ENCODE measurements around the gene PHACTR1.

The PHACTR1 gene

DNA sequence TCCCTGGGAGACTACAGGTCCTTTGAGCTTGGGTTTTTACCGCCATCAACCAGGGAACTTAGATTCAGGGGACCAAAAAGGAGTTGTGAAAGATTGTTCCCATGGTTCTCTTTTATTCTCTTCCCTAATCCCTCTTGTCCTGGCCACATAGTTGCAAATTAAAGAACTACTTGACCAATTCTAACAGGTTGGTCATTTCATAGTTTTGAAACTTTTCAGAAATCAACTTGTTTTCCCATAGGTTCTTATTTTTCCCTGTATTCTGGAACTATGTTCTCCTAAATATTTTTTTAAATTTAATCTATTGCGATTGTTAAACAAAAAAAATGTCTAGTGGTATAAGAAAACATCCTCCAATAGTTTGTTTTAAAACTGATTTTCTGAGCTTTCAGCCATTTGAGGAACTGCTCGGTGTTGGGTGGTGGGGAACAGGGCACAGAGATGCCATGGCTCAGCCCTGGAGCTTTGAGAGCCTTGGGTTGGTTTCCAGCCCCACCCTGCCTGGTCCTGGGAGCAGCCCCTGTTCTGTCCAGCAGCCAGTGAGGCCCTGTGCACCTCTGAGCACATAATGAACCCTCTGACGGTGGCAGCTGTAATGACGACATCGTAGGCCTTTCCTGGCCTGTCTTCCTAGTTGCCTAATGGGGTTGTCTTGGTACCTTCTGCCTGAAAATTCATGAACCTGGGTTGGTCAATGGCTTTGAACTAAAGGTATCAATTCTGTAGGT, 558.3 kb downstream of the PHACTR1 start:
- TF ChIP-seq, protein P1, sequence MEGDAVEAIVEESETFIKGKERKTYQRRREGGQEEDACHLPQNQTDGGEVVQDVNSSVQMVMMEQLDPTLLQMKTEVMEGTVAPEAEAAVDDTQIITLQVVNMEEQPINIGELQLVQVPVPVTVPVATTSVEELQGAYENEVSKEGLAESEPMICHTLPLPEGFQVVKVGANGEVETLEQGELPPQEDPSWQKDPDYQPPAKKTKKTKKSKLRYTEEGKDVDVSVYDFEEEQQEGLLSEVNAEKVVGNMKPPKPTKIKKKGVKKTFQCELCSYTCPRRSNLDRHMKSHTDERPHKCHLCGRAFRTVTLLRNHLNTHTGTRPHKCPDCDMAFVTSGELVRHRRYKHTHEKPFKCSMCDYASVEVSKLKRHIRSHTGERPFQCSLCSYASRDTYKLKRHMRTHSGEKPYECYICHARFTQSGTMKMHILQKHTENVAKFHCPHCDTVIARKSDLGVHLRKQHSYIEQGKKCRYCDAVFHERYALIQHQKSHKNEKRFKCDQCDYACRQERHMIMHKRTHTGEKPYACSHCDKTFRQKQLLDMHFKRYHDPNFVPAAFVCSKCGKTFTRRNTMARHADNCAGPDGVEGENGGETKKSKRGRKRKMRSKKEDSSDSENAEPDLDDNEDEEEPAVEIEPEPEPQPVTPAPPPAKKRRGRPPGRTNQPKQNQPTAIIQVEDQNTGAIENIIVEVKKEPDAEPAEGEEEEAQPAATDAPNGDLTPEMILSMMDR (IDR thresholded peaks at IDR 0.05; ENCODE audit: control insufficient read depth, extremely low read depth, insufficient read depth) = no peak
- no peak for DNase-seq (ENCODE audit: low read depth)
- no peak overlapping the region for H3K4me3 ChIP-seq (ENCODE audit: low read depth, low read length)

DNA sequence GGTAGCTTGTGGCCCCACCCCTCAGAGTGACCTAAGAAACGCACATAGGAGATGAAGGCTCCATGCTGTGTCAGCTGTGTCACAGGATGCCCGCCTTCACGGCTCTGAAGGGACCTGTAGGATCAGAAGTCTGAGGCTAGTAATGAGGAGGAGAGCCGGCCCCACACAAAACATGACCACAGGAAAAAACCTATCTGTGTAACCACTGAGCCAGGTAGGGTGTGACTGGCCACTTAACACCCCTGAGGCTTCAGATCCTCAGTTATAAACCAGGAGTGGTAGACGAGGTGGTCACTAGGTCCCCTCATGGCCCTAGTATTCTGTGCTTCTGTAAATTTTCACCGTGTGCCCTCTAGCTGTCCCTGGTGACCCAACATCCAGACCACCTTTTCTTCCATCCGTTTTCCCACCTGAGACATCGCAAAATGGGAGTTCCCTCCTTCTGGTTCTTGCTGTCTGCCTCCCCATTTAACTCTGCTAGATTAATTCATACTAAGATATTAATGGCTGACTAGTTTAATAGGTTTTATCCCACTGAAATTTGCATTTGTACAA, 558.9 kb downstream of the PHACTR1 start:
- TF ChIP-seq, protein P1 (IDR thresholded peaks at IDR 0.05; ENCODE audit: control insufficient read depth, extremely low read depth, insufficient read depth) = no peak
- H3K4me3 ChIP-seq (ENCODE audit: low read depth, low read length) = no peak overlapping the region
- DNase-seq (ENCODE audit: low read depth) = no peak

DNA sequence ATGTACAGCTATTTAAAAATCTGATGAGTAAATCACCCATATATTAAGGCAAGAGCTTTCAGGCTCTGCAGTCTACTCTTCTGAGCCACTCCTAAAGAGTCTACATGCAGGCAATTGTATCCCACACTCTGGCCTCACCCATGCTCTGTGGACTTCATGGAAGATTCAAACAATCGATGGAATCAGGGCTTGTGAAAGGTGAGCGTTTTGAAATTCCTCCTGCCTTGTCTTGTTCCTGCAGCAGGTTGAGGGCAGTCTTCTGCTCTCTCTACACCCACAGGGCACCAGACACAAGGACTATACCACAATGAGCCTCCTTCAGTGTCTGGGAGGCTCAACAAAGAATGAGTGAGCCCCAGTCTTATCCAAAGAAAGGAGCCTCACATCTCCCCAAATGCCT, 560.7 kb downstream of the PHACTR1 start:
- TF ChIP-seq, protein P1 (IDR thresholded peaks at IDR 0.05; ENCODE audit: control insufficient read depth, extremely low read depth, insufficient read depth) = no peak
- DNase-seq (ENCODE audit: low read depth) = no peak
- H3K4me3 ChIP-seq (ENCODE audit: low read depth, low read length) = no peak overlapping the region

DNA sequence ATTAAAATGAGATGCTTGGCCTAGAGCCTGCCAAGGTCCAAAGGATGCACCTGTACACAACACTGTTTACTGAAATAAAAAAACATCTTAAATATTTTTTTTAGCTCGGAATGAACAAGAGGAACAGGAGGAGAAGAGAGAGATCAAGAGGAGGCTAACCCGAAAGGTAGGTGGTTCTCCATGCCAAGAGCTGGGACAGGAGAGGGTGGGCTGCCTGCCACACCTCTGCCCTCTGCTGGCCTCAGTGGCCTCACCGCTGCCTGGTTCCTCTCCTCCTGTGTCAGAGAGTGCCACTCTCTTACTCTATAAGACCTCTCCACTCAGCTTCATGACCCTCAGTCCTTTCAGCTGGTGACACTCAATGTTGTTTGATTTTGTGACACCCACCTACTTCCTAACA, 561.6 kb downstream of the PHACTR1 start:
- DNase-seq (ENCODE audit: low read depth) = peak; percentile 1
- H3K4me3 ChIP-seq (ENCODE audit: low read depth, low read length) = no peak overlapping the region
- TF ChIP-seq, protein P1 (IDR thresholded peaks at IDR 0.05; ENCODE audit: control insufficient read depth, extremely low read depth, insufficient read depth) = peak; percentile 51

DNA sequence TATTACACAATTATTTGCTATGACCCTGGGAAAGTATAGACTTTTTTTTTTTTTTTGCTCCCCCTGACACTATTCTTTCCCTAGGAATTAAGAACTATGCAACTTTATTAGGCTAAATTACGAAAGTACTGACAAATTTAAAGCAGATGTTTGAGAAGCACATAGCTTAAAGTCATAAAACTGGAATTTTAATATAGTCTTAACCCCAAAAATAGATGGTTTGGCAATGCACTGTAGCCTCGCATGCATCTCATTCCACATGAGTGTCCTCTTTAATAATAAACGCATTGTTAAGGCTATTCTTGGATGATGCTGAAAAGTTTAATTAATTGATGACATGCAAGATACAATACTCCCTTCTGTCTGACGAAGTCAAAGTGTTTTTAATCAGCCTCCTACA, 562.4 kb downstream of the PHACTR1 start:
- DNase-seq (ENCODE audit: low read depth) = no peak
- TF ChIP-seq, protein P1 (IDR thresholded peaks at IDR 0.05; ENCODE audit: control insufficient read depth, extremely low read depth, insufficient read depth) = no peak
- no peak overlapping the region for H3K4me3 ChIP-seq (ENCODE audit: low read depth, low read length)

DNA sequence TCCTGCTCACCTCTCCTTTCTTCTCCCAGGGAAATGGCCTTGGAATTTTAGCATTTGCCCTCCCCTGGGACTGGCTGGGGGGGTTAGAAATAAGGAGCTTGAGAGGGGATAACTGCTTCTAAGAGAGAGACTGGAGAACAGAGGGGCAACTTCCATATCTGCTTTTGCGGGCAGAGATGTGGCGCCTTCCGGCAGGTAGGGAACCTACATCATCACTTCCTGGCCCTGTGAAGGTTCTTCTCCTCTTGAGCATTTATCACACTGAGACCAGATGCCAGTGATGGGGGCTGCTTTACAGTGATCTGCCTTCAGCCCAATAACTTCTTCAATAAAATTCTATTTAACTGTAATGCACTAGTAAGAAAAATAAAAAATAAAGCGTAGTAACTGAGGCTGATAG, 563.7 kb downstream of the PHACTR1 start:
- TF ChIP-seq, protein P1 (IDR thresholded peaks at IDR 0.05; ENCODE audit: control insufficient read depth, extremely low read depth, insufficient read depth) = no peak
- no peak overlapping the region for H3K4me3 ChIP-seq (ENCODE audit: low read depth, low read length)
- DNase-seq (ENCODE audit: low read depth) = no peak

DNA sequence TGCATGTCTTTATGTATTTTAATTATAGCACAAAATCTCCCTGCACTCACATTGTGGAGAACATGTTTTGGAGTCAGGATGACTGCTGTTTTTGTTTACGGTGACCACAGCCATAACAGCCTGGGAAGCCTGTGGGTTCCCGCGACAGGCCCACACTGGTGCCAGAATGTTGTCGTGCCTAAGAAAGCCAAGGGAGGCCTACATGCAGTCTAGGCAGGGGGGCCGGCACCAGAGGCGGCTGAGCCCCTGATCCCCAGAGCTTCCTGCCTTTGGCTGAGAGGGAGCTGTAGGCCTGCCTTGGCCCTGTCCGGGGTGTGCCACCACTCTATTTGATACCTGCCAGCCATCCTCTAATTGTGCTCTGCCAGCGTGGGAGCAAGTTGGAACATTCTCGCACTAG, 565.1 kb downstream of the PHACTR1 start:
- no peak overlapping the region for H3K4me3 ChIP-seq (ENCODE audit: low read depth, low read length)
- DNase-seq (ENCODE audit: low read depth) = no peak
- TF ChIP-seq, protein P1 (IDR thresholded peaks at IDR 0.05; ENCODE audit: control insufficient read depth, extremely low read depth, insufficient read depth) = no peak

Measured in LNCaP clone FGC (cell line).